SK-N-SH (cell line): ENCODE measurements around the gene COX4I1.

ENCODE experiments used
- ELF1 ChIP-seq: IDR thresholded peaks from 2 replicates; pipeline ENCODE4 v1.4.0; 2012
- EZH2phosphoT487 ChIP-seq: fragments of 200-600 bp; sonication (generic); IDR thresholded peaks from 2 replicates; pipeline ENCODE4 v1.6.1; 2017; ENCODE audit warnings: low read depth, mixed run types, mild to moderate bottlenecking, antibody characterized with exemption, moderate library complexity, borderline replicate concordance
- FOSL2 ChIP-seq: IDR thresholded peaks from 2 replicates; pipeline ENCODE4 v1.4.0; 2012; ENCODE audit warnings: low read depth, mild to moderate bottlenecking, moderate library complexity, borderline replicate concordance
- JUND ChIP-seq: IDR thresholded peaks from 2 replicates; pipeline ENCODE4 v1.4.0; 2012
- MXI1 ChIP-seq: IDR thresholded peaks from 2 replicates; pipeline ENCODE4 v1.6.1; 2012; ENCODE audit warnings: mild to moderate bottlenecking, low read depth, low read length, improper control_type of control experiment
- POLR2AphosphoS5 ChIP-seq: IDR thresholded peaks from 2 replicates; pipeline ENCODE4 v1.6.1; 2012; ENCODE audit warnings: low read depth, low read length
- RAD21 ChIP-seq: IDR thresholded peaks from 2 replicates; pipeline ENCODE4 v1.6.1; 2012; ENCODE audit warnings: mild to moderate bottlenecking, low read length
- RCOR1 ChIP-seq: fragments of 150-350 bp; IDR thresholded peaks from 2 replicates; pipeline ENCODE4 v1.6.1; 2017; ENCODE audit warnings: antibody characterized with exemption, low read length
- SIN3A ChIP-seq: IDR thresholded peaks from 2 replicates; pipeline ENCODE4 v1.6.1; 2012; ENCODE audit warnings: low read depth, mild to moderate bottlenecking, low read length, moderate library complexity, borderline replicate concordance
- YY1 ChIP-seq: IDR thresholded peaks from 2 replicates; pipeline ENCODE4 v1.4.0; 2012; ENCODE audit warnings: low read depth, mild to moderate bottlenecking
- TF ChIP-seq, protein P1 (sequence below): fragments of 200-600 bp; sonication (generic); IDR thresholded peaks from 2 replicates; pipeline ENCODE4 v1.6.1; 2017; ENCODE audit warnings: antibody characterized with exemption, mild to moderate bottlenecking, moderate library complexity
- TF ChIP-seq, protein P2 (sequence below): IDR thresholded peaks from 2 replicates; pipeline ENCODE4 v1.4.0; 2012; ENCODE audit warnings: low read depth

DNA sequence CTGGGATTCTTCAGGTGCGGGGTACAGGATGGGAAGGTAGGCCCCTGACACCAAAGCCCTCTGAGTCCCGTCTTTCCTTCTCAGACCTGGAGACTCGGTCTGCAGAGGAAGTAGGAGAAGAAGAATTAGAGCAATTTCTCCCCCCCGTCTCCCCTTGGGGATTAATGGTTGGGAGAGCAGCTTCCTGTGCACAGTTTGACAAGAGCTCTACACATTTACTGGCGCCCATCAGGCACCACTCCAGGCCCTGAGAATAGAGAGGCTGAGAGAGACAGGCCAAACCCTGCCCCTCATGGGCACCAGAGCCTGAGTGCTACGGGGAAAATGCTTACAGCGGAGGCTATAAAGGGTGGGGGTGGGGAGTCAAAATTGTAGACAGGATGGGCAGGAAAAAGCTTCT, 45.1 kb upstream of the COX4I1 start:
- TF ChIP-seq, protein P1, sequence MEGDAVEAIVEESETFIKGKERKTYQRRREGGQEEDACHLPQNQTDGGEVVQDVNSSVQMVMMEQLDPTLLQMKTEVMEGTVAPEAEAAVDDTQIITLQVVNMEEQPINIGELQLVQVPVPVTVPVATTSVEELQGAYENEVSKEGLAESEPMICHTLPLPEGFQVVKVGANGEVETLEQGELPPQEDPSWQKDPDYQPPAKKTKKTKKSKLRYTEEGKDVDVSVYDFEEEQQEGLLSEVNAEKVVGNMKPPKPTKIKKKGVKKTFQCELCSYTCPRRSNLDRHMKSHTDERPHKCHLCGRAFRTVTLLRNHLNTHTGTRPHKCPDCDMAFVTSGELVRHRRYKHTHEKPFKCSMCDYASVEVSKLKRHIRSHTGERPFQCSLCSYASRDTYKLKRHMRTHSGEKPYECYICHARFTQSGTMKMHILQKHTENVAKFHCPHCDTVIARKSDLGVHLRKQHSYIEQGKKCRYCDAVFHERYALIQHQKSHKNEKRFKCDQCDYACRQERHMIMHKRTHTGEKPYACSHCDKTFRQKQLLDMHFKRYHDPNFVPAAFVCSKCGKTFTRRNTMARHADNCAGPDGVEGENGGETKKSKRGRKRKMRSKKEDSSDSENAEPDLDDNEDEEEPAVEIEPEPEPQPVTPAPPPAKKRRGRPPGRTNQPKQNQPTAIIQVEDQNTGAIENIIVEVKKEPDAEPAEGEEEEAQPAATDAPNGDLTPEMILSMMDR = no peak
- TF ChIP-seq JUND (no peak), FOSL2 (no peak), RAD21 (no peak), POLR2AphosphoS5 (no peak), YY1 (no peak), ELF1 (no peak), EZH2phosphoT487 (no peak), SIN3A (no peak), MXI1 (no peak), RCOR1 (no peak)
- TF ChIP-seq, protein P2, sequence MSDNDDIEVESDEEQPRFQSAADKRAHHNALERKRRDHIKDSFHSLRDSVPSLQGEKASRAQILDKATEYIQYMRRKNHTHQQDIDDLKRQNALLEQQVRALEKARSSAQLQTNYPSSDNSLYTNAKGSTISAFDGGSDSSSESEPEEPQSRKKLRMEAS = no peak
